NCI-H446 (cell line): Measurements from ENCODE around the gene UGT2A3.
"Not testable (repeated sequence)": the region's sequence is repeated elsewhere in the genome, so short reads cannot be mapped to it uniquely, and the experiment has no call there.

ENCODE experiments used
- DNase-seq, 2 experiments: peaks; one replicate each; lab custom pipeline; 2025; lab: John Stamatoyannopoulos, UW

Gene UGT2A3

DNA sequence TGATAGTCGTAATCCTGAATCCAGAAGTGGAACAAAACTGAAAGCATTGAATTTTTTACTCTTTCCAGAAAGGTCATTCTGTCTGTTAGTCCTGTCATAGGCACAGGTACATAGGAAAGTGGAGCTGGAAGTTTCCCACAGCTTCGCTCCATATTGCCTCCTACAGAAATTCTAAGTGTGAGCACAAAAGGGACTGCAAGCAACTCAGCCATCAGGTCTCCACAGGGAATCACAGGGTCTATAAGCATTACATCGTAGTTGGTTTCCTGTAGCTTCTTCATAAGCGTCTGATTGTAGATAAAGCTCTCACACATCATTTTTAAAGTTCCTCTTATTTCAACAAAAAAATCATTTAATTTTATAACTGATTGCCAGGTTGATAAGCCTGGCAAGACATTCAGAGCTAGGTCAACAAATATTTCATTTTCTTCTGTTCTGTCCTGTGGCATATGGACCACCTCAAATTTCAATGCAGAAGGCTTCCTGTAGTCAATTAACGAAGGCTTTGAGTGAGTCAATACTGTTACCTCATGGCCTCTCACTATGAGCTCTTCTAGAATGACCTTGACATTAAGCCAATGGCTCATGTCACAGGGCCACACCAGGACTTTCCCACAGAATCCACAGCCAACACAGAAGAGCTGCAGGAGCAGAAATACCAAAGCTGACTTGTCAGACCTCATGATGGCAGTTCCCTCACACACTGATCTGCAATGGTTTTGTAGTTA lies at the start of gene UGT2A3:
Gene UGT2A3 (minus strand): TSS at position 727 of the 728 bp plus-strand sequence. CDS start 44 bp downstream, at position 683.
- DNase-seq, result no peak

- DNase-seq, result no peak
Observed at GRCh38 chr4:68997040-68997439, 45.4 kb upstream of the UGT2A3 start.

- no peak for DNase-seq
Observed at GRCh38 chr4:68995292-68995691, 43.7 kb upstream of the UGT2A3 start.

GRCh38 chr4:68987007-68987406 lies 35.4 kb upstream of the UGT2A3 start:
- no peak for DNase-seq

DNA sequence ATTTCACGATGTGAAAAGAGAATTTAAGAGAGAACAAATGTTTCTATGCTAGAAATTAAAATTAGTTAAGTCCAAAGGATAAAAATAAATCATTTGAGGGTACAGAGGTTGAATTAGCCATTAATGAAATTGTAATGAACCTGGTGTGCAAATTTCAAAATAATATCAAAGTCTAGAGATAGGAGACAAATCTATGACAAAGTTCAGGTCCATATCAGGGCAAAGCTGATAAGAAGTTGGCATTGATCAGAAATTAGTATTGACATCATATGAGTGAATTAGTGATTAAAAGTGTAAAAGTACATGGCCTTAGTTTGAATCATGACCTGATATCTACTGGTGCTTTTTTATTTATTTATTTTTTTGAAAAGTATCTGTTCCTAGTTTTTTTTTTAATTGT lies 33.8 kb upstream of the UGT2A3 start:
- DNase-seq, result no peak

GRCh38 chr4:68984947-68985346 lies 33.3 kb upstream of the UGT2A3 start:
- DNase-seq, result no peak

DNA sequence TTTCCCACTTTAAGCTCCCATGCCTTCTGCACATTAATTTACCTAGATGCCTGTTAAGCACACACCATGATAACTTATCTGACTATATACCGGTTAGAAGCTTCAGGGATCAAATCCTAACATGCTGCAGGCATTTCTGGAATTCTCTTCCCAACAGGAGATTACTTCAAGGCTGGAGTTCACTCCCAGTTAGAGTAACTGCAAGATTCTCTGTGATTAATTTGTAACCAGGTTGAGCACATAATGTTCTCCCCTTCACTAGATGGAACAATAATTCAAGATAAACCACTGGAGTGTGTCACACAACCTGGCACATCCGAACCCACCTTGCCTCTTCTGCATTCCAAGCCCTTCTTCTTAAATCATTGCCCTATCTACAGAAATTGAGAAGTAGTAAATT lies 11.8 kb upstream of the UGT2A3 start:
- DNase-seq, result no peak

- no peak for DNase-seq
Observed at GRCh38 chr4:68962868-68963267, 11.3 kb upstream of the UGT2A3 start.

- no peak for DNase-seq
Observed at GRCh38 chr4:68960294-68961163, 8.9 kb upstream of the UGT2A3 start.

GRCh38 chr4:68959085-68959484 lies 7.5 kb upstream of the UGT2A3 start:
- not testable (repeated sequence) for DNase-seq

- DNase-seq, result no peak
Observed at GRCh38 chr4:68954126-68954525, 2.5 kb upstream of the UGT2A3 start.

- DNase-seq, result no peak
Observed at GRCh38 chr4:68953056-68953596, 1.5 kb upstream of the UGT2A3 start.

DNA sequence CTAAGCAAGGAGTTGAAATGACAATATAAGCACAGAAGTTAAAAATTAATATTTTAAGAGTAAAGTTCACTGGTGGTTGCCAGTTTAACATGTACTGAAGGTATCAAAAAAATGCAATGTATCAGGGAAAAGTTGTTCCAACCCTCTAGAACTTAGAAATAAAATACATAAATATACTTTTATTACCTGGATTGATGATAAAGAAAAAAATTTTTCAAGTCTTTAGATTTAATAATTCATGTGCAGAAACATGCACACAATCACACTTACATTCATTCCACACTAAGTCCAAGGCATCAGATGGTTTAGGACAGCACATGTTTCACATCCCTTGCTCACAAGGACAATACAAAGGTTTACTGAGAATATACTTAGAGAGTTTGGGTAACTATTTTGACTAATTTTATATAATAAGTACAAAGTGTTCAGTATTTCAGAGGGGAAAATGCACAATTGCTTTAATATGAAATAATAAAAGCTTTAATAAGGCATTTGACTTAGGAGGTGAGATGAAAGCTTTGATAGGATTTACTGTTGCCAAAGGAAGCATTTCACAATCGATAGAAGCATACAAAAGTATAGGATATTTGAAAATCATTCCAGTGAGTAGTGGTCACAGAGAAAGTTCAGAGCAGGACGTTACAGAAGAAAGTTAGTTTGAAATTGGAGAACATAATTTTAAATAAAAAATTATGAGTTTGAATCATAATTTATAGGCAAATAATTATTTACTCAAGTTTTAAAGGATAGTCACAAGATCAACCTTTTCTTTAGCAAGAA lies 392 bp upstream of the UGT2A3 start:
- DNase-seq, result no peak

DNA sequence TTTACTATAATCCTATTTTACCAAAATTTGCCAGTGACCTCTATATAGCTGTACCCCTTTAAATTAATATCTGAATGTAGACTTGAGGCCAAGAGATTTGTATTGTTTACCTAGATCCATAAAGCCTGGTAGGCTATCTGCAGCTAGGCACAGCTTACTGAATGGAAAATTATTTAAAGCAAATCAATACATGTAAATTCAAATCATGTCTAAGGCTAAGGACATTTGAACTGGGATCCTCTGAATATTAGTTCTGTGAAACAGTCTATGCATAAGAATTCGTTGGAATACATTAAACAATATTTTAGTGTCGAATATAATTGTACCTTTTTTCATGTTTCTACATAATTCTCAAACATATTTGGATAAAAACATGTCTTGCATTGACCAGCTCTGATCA lies 1.6 kb downstream of the UGT2A3 start:
- no peak for DNase-seq

DNA sequence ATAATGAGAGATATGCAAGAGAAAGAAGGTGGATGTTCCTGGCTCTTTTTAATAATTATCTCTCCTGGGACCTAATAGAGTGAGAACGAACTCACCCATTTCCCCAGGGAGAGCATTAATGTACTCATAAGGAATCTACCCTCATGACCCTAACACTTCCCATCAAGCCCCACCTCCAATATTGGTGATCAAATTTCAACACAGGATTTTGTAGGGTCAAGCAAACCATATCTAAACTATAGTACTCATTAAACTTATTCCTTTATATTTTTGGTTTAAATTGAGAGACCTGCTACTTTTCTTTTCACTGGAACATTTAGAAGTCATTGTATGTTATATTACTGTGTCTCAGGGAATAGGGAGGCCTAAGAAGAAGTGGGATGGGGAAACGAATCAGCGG lies 2.6 kb downstream of the UGT2A3 start:
- no peak for DNase-seq

GRCh38 chr4:68948044-68948743 lies 3.4 kb downstream of the UGT2A3 start:
- DNase-seq, result no peak

DNA sequence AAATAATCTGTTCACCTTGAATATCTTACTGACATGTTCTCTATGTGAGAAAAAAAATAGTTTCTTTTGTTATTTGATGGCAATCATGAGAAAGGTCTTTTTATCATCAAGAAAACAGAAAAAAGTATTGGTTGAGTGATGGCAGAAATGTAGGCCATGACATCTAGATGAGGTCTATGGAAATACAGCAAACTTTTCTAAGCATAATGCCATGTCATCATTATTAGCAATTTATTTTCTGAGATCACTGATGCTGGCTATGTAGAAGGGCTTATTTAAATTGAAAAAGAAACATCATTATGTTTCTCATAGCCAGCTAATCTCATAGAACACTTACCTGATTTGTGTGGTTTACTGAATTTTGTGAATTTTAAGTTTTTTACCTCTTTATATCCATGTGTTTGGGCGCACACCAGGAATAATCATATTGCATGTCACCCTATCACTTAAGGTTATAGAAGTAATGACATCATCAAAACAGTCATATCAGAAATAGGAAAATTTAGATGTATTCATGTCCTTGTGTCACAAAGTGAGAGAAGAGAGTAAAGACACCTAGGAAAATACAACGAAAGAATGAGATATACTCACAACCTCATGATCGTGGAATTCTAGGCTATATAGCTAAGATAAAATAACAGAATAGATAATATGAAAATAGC lies 22.4 kb downstream of the UGT2A3 start:
- DNase-seq, result no peak

- DNase-seq, result no peak
Observed at GRCh38 chr4:68927165-68927564, 24.4 kb downstream of the UGT2A3 start.

DNA sequence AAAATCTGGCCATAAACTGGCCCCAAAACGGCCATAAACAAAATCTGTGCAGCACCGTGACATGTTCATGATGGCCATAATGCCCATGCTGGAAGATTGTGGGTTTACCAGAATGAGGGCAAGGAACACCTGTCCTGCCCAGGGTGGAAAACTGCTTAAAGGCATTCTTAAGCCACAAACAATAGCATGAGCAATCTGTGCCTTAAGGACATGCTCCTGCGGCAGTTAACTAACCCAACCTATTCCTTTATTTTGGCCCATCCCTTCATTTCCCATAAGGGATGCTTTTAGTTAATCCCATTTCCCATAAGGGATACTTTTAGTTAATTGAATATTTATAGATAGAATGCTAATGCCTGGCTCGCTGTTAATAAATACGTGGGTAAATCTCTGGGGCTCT lies 29.4 kb downstream of the UGT2A3 start:
- DNase-seq, result not testable (repeated sequence)

DNA sequence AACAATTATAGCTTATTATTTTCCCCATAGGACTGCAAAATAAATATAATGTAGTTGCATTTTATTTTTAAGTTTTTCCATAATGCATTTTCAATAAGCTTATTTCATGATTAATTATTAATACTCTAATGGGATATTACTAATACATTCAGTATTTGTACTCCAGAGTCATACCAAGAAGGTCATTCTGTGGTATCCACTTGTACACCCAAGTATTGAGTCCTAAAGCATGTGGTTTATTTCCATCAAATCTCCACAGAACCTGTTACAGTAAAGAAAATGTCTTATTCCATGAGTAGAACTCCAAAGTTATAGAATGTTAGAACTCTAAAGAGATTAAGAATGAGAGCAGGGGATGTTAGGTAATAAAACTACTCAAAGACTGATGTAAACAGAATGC lies 30.6 kb downstream of the UGT2A3 start:
- no peak for DNase-seq

DNA sequence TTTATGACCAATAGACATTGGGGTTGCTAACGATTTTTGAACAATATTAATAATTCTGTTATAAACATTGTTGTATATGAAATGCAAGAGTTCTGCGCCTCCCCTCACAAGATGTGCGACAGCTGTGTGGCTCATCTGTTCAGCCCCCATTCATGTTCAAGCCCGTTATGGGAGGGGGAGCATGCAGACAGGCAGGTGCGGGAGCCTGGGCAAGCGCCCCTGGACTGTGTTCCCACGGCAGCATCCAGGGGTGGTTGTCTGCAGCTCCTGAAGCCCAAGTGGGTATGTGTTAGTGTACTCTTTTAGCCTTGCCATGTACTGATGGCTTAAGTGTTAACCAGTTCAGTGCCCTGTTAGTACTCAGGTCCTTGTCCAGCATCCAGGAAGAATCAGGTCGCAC lies 34.6 kb downstream of the UGT2A3 start:
- no peak for DNase-seq
